ELR (cell line): Measurements from ENCODE around the gene CACNA1G.
A peak's percentile ranks its signal among the peaks of the same experiment; 100 is the strongest.

Experiments
- DNase-seq: peaks from one replicate; pipeline ENCODE4 v3.0.0-alpha.2; 2015; ENCODE audit warnings: low read depth

Gene CACNA1G

DNA sequence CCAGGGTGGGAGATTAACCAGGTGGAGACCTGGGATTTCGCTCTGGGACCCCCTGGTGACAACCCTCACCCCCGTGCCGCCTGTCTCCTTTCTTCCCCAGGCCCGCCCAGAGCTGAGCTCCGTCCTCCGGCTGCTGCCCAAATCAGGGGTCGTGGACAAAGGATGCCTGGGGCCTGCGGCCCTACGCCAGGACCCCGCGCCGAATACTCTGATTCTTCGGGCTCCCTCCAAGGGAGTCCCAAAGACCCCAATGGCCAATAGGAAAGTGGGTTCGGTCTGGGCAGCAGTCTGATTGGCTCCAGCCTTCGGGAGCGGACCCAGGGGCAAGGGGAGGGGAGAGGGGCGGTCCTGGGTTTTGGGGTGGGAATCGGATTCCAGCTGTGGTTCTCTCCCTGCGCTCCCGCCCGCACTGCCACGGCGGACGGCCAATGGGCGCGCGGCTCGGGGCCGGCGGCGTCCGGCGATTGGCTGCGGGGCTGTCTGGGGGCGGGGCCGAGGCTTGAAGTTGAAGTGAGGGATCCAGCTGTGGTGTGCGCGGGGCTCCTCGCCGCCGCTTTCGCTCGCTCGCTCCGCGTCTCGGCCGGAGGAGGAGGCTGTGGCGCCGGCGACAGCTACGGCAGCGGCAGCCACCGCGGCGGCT, at the start of gene CACNA1G:
Gene CACNA1G (plus strand): TSS at position 531 of the 640 bp plus-strand sequence. CDS start 745 bp downstream, outside the sequence.
- DNase-seq = peak; percentile 88

- peak; percentile 58 for DNase-seq
These were observed 49.5 kb upstream of the CACNA1G start for GRCh38 chr17:50511058-50511457.

DNA sequence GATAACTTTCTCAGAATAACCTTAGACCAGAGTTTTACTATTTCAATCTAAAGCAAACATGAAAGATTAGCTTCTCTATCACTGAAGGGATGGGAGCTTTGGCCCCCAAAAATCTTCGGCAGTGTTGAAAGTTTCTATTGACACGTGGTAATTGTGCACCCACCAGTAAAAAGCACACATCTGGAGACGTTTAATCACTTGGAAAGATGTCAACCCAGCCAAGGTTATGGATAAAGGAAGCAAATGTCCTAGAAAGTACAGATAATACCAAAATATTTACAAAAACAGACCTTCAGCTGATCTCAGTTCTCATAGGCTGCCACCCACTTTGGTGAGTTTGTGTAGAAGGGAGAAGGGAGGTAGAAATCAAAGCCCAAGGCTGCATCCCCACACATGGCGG, 47.0 kb upstream of the CACNA1G start:
- no peak for DNase-seq

DNA sequence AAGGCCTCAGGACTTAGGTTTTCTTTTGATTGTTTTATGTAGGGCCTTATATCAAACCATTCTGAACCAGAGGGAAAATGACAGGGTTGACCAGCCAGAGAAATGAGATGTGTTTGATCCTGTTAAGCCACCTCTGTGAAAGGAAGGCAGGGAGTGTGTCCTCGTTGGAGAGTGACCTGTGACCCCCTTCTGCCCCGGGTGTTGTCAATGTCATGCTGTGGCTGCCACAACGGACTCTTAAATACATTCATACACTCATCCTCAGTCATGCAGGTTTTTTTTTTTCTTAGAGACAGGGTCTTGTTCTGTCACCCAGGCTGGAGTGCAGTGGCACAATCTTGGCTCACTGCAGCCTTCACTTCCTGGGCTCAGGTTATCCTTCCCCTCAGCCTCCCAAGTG, 46.1 kb upstream of the CACNA1G start:
- DNase-seq = no peak

DNA sequence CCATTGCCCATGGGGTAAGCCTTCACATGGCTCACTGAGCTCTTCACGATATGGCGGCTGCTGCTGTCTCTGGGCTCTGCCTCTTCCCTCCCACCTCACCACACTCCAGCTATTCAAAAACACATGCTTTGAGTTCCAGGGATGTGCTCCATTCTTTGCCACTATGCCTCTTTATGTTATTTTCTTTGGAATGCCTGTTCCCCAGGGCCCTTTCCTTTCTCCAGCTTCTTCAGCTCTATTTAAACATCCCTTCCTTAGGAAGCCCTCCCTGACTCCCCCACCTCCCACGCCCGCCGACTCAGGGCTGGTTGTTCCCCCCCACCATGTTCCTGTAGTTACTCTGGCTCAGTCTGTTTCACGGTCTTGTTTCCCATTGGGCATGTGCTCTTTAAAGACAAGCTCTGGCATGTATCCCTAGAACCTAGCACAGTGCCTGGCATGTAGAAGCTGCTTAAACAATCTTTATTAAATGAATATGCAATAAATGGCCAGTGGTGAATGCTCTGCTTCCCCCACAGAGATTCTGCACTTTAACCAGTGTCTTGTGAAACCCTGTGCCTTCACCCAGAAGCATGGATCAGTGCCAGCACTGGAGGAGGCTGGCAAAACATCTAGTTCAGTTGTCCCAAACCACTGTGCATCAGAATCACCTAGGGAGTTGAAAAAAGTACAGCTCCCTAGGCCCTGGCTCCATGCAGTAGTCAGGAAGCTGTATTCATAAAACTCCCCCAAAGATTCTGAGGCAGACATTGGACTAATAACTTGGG, 45.4 kb upstream of the CACNA1G start:
- no peak for DNase-seq

DNA sequence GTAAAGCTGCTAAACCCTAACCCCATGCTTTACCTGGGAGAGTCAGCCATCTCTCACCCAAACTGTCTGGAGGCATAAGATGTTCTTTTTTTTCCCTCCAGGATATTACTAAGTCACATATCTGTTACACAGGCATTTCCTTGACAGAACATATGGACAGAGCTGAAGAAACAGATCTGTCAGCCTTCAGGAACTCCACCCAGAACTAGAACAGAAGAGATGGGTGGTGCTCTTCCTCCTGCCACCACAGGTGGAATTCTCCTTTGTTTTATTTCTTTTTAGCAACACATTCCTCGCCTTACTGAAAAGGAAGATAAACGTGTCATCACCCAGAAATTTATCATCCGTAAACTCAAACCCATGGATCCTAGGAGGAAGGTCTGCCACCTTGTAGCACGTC, 43.5 kb upstream of the CACNA1G start:
- peak; percentile 17 for DNase-seq

- DNase-seq = no peak
These were observed 42.8 kb upstream of the CACNA1G start for GRCh38 chr17:50517504-50518383.

DNA sequence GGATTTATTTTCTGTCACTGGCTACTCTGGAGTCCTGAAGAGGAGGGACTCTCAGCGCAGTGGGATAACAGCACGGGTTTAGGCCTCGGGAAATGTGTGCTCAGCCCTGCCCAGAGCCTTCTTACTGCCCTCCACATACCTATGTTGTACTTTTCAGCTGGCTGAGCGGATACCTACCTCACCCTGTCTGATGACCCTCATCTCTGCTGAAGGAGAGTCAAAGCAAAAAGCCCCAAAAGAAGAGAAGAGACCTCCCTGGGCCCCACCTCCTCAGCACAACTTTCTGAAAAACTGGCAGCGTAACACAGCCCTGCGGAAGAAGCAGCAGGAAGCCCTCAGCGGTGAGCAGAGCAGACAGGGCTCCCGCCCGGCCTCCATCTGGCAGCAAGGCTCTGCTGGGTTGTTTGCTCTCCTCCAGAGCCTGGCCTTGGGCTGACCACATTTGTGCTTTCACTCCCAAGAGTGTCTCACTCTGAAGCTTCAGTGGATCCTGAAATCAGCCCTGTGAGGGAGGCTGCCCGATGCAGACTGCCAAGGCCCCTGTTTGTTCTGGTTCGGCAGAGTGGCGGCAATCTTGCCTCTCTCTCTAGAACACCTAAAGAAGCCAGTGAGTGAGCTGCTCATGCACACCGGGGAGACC, 42.0 kb upstream of the CACNA1G start:
- DNase-seq = no peak

- DNase-seq = peak; percentile 68
These were observed 41.2 kb upstream of the CACNA1G start for GRCh38 chr17:50519141-50519834.

- no peak for DNase-seq
These were observed 40.0 kb upstream of the CACNA1G start for GRCh38 chr17:50520483-50520882.

- no peak for DNase-seq
These were observed 39.0 kb upstream of the CACNA1G start for GRCh38 chr17:50521514-50521913.

GRCh38 chr17:50522766-50523165, 37.7 kb upstream of the CACNA1G start:
- DNase-seq = no peak

- DNase-seq = no peak
These were observed 37.3 kb upstream of the CACNA1G start for GRCh38 chr17:50523208-50523607.

- DNase-seq = no peak
These were observed 35.7 kb upstream of the CACNA1G start for GRCh38 chr17:50524838-50525237.

DNA sequence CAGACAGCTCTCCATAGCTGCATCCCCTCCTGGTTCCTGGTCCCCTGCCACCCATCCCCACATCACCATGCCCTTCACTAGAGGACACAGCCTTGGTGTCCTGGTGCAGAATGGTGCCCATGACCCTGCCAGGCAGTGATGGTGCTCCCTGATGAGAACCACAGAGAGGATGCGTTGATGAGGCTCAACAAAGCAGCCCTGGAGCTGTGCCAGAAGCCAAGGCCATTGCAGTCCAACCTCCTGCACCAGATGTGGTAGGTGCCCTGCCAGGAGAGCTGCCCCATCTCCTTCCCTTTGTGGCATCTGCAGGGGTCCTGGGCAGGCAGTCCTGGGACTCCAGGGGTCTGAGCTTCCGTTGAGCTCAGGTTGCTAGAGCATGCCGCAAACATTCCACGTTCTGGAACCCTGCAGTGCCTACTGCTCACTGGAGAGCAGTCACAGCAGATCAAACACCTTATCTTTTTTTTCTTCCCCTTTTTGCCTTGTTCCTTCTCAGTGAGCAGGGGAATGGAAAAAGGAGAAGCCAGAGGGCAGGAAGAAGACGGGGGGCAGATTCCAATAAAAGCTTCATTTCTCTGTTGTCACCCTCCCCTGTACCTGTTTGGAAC, 33.3 kb upstream of the CACNA1G start:
- no peak for DNase-seq

DNA sequence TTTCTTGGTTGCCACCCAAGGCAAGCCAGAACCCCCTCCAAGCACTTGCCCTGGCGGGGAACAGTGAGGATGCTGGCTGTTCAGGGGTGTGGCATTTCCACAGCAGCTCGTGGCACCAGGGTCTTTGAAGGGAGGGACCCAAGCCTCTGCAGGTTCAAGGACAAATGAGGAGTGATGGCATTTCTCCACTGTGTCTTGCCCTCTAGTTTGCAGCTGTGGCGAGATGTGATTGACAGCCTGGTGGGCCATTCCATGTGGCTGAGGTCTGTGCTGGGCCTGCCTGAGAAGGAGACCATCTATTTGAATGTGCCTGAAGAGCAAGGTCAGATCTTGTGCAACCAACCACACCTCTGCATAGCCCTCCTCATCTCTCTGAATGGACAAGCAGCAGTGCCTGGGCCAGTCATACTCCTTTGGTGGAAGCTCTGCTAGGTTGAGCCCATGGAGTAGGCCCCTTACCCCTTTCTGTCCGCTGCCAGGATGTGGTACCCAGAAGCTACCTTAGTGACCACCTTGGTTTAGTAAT, 32.5 kb upstream of the CACNA1G start:
- no peak for DNase-seq

DNA sequence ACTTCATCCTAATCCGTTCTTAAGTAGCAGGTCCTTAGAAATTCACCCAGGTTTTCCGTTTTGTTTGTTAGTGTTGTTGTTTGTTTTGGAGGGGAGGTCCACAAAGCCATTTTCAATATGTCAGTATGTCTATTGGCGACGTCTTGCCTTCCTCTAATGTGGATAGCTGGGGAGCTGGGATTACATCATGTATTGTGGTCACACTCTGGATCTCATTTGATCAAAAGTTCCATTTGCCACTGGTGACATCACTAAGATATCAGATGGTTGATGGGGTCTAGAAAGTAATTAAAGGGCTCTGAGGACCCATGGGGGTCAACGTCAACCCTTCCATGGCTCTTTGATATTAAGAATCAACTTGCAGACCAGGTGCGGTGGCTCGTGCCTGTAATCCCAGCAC, 30.7 kb upstream of the CACNA1G start:
- no peak for DNase-seq

DNA sequence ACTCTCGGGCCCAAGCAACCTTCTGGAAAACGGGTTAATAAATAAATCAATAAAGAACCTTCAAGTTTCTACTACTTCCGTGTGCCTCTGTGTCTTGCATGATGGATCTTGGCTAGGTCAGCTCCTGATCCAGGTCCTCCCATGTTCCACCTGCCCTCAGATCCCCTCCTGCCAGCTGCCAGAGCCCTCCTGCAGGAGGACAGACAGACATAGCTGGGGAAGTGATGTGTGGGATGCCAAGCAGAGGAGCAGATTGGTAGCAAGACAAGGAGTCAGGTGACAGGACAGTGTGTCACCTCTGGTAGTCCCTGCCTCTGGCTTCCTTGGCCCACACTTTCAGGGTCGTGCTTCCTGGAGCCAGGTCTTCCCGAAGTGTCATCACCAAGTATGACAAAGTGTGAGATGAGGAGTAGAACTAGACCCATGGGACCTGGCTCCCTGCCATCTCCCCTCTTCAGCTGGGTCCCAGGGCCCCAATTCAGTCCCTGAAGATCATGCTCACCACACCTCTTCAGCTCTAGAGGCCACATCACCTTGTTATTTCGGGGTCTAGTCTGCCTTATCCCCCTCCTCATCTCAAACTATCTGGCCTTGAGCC, 29.0 kb upstream of the CACNA1G start:
- DNase-seq = no peak

- DNase-seq = peak; percentile 21
These were observed 28.0 kb upstream of the CACNA1G start, which contains the start of gene EPN3 for GRCh38 chr17:50532452-50533024. TSS of gene EPN3 (plus strand) at chr17:50532735. CDS start at chr17:50536557, 3,822 bp downstream.

DNA sequence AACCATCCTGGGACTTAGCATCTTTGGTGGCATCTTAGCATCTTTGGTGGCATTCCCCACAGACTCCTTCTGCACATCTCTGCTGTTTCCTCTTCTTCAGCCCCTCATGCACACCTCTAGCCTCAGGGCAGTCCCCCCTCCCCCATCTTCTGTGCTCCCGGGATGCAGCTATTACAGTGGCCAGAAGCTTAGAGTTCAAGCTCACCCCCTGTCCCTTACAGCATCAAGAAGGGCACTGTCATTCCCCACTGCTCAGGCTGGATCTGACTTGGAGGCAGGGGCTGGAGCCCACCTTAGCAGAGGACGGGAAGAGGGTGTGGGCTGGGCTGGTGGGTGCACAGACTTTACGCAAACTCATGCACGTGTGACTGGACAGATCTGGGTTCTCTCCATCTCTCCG, 27.3 kb upstream of the CACNA1G start:
- no peak for DNase-seq
